Right lobe of liver (tissue), 6 donors: ENCODE data around the gene PDE9A. TPM values are rescaled to one million over a fixed set of nuclear protein-coding genes. Genes with fewer than 3 reads are reported as not detected.

Experiments
- ATAC-seq, 4 donors: fragments of 200-7000 bp; cut with Tn5 transposase; one replicate each; pipeline ENCODE4 v1.9.1; 2020; ENCODE audit warnings: mild to moderate bottlenecking in 4 of 4, moderate library complexity in 4 of 4
- DNase-seq, 3 donors: peaks; one replicate each; pipeline ENCODE4 v3.0.0-alpha.2; 2020
- H3K27ac ChIP-seq, 3 donors: fragments of 200-600 bp; one replicate each; pipeline ENCODE4 v1.8.0; 2022
- H3K27me3 ChIP-seq, 2 donors: fragments of 200-600 bp; one replicate each; pipeline ENCODE4 v1.8.0; 2022
- H3K36me3 ChIP-seq, 4 donors: fragments of 200-600 bp; sonication (generic) in 1 of 4; one replicate each; pipeline versions ENCODE4 v1.5.1 to v1.8.0; 2017 to 2022; ENCODE audit warnings: control low read depth in 1 of 4
- H3K4me1 ChIP-seq, 4 donors: fragments of 200-600 bp; sonication (generic) in 1 of 4; one replicate each; pipeline versions ENCODE4 v1.5.1 to v1.8.0; 2017 to 2022; ENCODE audit warnings: control low read depth in 1 of 4
- H3K4me3 ChIP-seq, 3 donors: fragments of 200-600 bp; one replicate each; pipeline ENCODE4 v1.8.0; 2022
- H3K9me3 ChIP-seq, 4 donors: fragments of 200-600 bp; sonication (generic) in 1 of 4; one replicate each; pipeline versions ENCODE4 v1.5.1 to v1.8.0; 2017 to 2022; ENCODE audit warnings: control low read depth in 1 of 4
- CTCF ChIP-seq, 4 donors: fragments of 200-600 bp in 3 of 4; fragments of 450-650 bp in 1 of 4; IDR thresholded peaks; one replicate each; pipeline versions ENCODE4 v1.5.1 to v1.8.0; 2016 to 2022; ENCODE audit warnings: antibody characterized with exemption in 4 of 4, mild to moderate bottlenecking in 2 of 4
- POLR2A ChIP-seq: fragments of 450-650 bp; IDR thresholded peaks from one replicate; pipeline ENCODE4 v1.6.1; 2017; ENCODE audit warnings: antibody characterized with exemption, mild to moderate bottlenecking
- WGBS: methylation state at CpG from one replicate; pipeline ENCODE4 v1.1.6; 2018; ENCODE audit warnings: low coverage, low lambda C conversion rate; ENCODE audit not compliant: insufficient coverage; ENCODE audit errors: missing lambda C conversion rate; 5-methylcytosine and 5-hydroxymethylcytosine counted together
- intact Hi-C, 2 donors: fragments of 100-400 bp; cut with DNase I; formaldehyde crosslinking; loops; one replicate each; pipeline versions ENCODE4 v1.11.2 to v1.14.1; 2022
- total RNA-seq, 6 experiments: library from RNA; depleted of rRNA in 2 of 6; stranded (reverse); fragments of >200 nt in 2 of 6; fragmentation: NEBNext Ultra II Directional in 3 of 6; extraction: Animal tissue kit (Norgen Biotek cat#: 25700) in 3 of 6; gene quantifications; one replicate each; pipeline versions ENCODE4 v1.1.0 to v1.2.4, GENCODE V29; 2016 to 2023
- donor health status: DM: no; HTN: yes; CAD: no.
- donor health status: DM: no; HTN: no; CAD: no.
- donor health status: DM: no; HTN: no; CAD: no.
- donor health status: DM: no; HTN: yes; CAD: no.
- donor health status: DM: no; HTN: yes; CAD: no.

PDE9A gene
- total RNA-seq, 6 experiments from 2014 or later: 1.1 to 5.9 (median 3.3) TPM

DNA sequence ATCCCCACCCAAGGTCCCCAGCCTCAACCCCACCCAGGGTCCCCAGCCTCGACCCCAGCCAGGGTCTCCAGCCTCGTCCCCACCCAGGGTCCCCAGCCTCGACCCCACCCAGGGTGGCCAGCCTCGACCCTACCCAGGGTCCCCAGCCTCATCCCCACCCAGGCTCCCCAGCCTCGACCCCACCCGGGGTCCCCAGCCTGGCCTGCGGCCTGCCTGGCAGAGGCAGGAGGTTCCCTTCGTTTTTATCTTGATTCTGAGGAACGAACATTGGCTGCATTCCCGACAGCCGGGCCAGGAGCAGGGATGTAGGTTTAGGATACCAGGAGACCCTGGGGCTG is 3.4 kb upstream of the PDE9A start:
- Histone ChIP-seq H3K27me3 (no peaks in the 10 kb centered on the region), H3K27ac (no peak overlapping the region), H3K4me3 (no peak overlapping the region), H3K4me1 (peaks cover 0 to 12% (median 2%) of the 10 kb centered on the region in 4 donors), H3K36me3 (no peaks in the 10 kb centered on the region), H3K9me3 (no peaks in the 10 kb centered on the region)
- DNase-seq: peak in 2 of 3 donors; percentile 14 to 46
- intact Hi-C loops: loop anchor here (10.0 kb wide), 3 partner anchors 155 to 185 kb away; no protein-coding TSS in a partner anchor
- TF ChIP-seq POLR2A: no peak
- no peak for TF ChIP-seq CTCF (IDR thresholded peaks at IDR 0.05)
- 35% methylated on average over 9 of the region's 11 CpGs for WGBS
- ATAC-seq: no peak

DNA sequence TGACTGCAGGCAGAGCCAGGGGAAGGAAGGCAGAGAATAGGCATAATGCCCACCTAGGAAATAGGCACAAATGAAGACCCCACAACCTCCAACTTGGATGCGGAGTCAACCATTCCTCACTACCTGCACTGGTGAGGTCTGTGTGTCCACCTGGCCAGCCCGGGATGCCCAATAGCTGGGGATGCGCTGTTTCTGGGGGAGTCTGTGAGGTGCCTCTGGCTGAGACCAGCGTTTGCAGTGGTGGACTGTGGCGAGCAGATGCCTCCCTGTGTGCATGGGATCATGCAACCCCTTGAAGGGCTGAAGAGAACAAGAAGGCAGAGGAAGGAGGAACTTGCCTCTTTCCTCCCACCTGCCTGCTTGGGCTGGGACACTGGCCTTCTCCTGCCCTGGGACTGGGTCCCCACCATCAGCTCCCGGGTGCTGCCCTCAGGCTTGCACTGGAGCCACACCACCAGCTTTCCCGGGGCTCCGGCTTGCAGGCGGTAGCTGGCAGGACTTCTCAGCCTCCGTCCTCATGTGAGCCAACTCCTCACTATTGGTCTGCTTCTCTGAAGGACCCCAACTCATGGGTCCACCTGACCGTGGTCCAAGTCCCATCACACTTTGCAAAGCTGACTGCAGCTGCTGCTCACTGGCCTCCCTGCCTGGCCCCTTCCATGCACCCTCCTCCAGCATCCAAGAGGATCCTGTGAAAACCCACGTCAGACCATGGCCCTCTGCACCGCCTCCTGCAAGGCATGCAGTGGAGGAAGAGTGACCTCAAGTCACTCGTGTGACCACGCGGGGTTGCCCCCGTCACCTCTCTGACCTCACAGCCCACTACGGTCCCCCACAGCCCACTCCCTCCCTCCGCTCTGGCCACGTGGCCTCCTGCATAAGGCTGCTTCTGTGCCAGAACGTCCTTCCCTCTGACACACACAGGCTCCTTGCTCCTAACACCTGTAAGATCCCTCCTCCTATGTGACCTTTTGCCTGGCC is 2.7 kb upstream of the PDE9A start:
- TF ChIP-seq CTCF (IDR thresholded peaks at IDR 0.05): no peak
- TF ChIP-seq POLR2A: no peak
- intact Hi-C loops: loop anchor here (10.0 kb wide), 3 partner anchors 154 to 184 kb away; no protein-coding TSS in a partner anchor
- Histone ChIP-seq H3K36me3 (no peaks in the 10 kb centered on the region), H3K4me1 (peaks cover 0 to 12% (median 2%) of the 10 kb centered on the region in 4 donors), H3K4me3 (no peak overlapping the region), H3K27ac (no peak overlapping the region), H3K9me3 (no peaks in the 10 kb centered on the region), H3K27me3 (no peaks in the 10 kb centered on the region)
- WGBS: 82% methylated on average over 3 of the region's 21 CpGs
- DNase-seq (peak in 2 of 3 donors; percentile 15 to 53), ATAC-seq (no peak)

GRCh38 chr21:42651515-42652401 is 1.7 kb upstream of the PDE9A start:
- Histone ChIP-seq H3K9me3 (no peaks in the 10 kb centered on the region), H3K27ac (no peak overlapping the region), H3K27me3 (no peaks in the 10 kb centered on the region), H3K4me3 (no peak overlapping the region), H3K4me1 (peaks cover 0 to 12% (median 2%) of the 10 kb centered on the region in 4 donors), H3K36me3 (no peaks in the 10 kb centered on the region)
- 84% methylated on average over 9 of the region's 16 CpGs for WGBS
- DNase-seq (peak in 2 of 3 donors; percentile 18 to 46), ATAC-seq (no peak)
- TF ChIP-seq CTCF (IDR thresholded peaks at IDR 0.05): no peak
- intact Hi-C loops: loop anchor here (10.0 kb wide), 3 partner anchors 153 to 183 kb away; no protein-coding TSS in a partner anchor

GRCh38 chr21:42652527-42653230 is 742 bp upstream of the PDE9A start:
- Histone ChIP-seq H3K4me3 (peak overlapping the region; percentile 30 to 40 (median 36)), H3K36me3 (no peaks in the 10 kb centered on the region), H3K27me3 (no peaks in the 10 kb centered on the region), H3K4me1 (peaks cover 0 to 12% (median 2%) of the 10 kb centered on the region in 4 donors), H3K27ac (peak overlapping the region in 1 of 3 donors; percentile 34), H3K9me3 (no peaks in the 10 kb centered on the region)
- WGBS: 21% methylated on average over 18 of the region's 24 CpGs
- intact Hi-C loops: loop anchor here (10.0 kb wide), 3 partner anchors 152 to 182 kb away; no protein-coding TSS in a partner anchor
- DNase-seq (peak; percentile 83 to 85 (median 84)), ATAC-seq (peak; percentile 91 to 97 (median 96))
- TF ChIP-seq CTCF (IDR thresholded peaks at IDR 0.05) (peak; percentile 56 to 87 (median 64)), POLR2A (peak; percentile 30)
